Measurements from ENCODE around the gene CLSTN1.
"Not testable (repeated sequence)": the region's sequence is repeated elsewhere in the genome, so short reads cannot be mapped to it uniquely, and the experiment has no call there.

CLSTN1 gene

DNA sequence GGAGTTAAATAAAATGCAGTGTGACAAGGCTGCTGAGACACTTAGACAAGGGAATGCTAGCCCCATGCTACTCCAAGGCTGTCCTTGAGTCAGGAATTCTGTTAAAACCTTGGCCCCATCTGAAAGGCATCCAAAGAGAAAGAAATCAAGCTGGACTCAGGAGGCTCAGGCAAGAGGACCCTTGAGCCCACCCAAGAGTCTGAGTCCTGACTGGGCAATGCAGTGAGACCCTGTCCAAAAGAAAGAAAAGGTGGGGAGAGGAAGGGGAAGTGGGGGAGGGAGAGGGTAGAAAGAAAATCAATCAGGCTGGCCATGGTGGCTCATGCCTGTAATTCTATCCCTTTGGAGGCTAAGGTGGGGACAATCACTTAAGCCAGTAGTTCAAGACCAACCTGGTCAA is 26.7 kb downstream of the CLSTN1 start:
- no peak for DNase-seq (ENCODE audit: low read depth in 2 of 2)

DNA sequence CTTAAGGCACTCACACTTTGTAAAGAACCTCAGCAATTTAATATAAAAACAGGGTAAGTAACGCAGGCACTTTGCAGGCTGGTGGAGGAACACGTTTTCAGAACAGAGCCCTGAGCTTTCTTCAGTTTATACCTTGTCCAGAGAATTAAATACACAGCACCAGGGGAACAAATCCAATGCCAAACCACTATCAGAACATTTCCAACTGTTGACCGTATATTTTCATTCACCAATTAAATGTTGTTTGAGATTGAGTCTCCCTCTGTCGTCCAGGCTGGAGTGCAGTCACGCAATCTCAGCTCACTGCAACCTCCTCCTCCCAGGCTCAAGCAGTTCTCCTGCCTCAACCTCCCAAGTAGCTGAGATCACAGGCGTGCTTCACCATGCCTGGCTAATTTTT is 29.7 kb downstream of the CLSTN1 start:
- DNase-seq (ENCODE audit: low read depth in 2 of 2), result no peak

GRCh38 chr1:9793291-9793690 is 30.5 kb downstream of the CLSTN1 start:
- no peak for DNase-seq (ENCODE audit: low read depth in 2 of 2)

DNA sequence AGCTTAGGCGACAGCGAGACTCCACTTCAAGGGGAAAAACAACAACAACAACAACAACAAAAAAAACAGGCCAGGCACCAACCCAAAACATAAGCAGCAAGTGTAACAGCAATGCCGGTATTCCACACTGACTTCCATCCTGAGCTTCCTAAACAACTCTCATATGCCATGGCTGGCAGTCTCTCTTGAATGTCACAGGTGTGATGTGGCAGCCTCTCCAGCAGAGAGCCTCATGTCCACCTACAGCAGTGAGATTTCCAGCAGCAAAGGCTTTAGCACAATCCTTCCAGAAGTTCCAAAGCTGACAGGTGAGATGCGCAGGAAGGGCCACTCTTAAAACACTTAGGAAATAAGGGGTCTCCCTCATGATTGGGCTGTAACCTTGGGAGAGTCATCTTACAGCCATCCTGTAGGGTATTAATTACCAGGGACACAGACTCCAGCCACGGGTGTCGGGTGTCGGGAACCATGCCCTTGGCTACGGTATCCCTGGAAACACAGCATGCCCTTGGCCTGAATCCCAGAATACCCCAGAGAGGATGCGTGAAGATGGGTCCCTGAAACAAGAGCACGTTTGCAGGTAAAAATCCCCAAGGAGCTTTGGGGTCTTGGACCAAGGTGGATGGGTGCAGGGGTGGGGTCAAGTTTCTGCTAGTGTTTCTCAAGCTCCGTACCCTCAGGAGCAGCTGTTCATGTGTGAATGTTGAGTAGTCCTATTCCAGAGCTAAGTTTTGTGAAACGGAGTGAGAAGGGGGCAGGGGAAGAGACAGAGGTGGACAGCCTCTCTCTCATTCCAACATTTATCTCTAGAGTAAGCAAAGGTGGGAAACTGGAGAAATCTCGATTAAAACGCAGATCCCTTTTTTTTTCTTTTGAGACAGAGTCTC is 31.4 kb downstream of the CLSTN1 start:
- no peak for DNase-seq (ENCODE audit: low read depth in 2 of 2)

DNA sequence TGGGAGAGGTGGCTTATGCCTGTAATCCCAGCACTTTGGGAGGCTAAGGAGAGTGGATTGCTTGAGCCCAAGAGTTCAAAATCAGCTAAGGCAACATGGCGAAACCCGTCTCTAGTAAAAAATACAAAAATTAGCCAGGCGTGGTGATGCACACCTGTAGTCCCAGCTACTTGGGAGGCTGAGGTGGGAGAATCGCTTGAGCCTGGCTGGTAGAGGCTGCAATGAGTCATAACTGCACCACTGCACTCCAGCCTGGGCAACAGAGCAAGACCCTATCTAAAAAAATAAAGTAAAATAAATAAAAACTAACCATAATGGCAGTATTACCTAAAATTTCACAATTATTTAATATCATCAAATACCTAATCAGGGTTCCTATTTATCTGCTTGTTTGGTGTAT is 34.1 kb downstream of the CLSTN1 start:
- not testable (repeated sequence) for DNase-seq (ENCODE audit: low read depth in 2 of 2)

- DNase-seq (ENCODE audit: low read depth in 2 of 2), result peak; percentile 13 to 21
These were observed 36.1 kb downstream of the CLSTN1 start for GRCh38 chr1:9787702-9788101.

- DNase-seq (ENCODE audit: low read depth in 2 of 2), result no peak
These were observed 38.4 kb downstream of the CLSTN1 start for GRCh38 chr1:9785406-9785805.

- DNase-seq (ENCODE audit: low read depth in 2 of 2), result peak; percentile 22 to 30
These were observed 39.1 kb downstream of the CLSTN1 start for GRCh38 chr1:9784508-9785133.

DNA sequence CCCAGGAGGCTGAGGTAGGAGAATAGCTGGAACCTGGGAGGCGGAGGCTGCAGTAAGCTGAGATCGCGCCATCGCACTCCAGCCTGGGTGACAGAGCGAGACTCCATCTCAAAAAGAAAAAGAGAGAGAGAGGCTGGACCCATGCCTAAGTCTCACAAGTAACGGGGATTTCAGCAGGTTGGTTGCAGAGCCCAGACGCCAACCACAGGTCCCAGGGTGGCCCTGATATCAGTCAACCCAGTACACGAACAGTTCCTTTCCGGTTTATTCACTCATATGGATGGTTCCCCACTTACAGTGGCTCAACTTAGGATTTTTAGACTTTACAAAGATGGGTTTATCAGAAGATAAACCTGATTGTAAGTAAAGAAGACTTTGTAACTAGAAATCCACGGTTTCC is 40.9 kb downstream of the CLSTN1 start:
- no peak for DNase-seq (ENCODE audit: low read depth in 2 of 2)

DNA sequence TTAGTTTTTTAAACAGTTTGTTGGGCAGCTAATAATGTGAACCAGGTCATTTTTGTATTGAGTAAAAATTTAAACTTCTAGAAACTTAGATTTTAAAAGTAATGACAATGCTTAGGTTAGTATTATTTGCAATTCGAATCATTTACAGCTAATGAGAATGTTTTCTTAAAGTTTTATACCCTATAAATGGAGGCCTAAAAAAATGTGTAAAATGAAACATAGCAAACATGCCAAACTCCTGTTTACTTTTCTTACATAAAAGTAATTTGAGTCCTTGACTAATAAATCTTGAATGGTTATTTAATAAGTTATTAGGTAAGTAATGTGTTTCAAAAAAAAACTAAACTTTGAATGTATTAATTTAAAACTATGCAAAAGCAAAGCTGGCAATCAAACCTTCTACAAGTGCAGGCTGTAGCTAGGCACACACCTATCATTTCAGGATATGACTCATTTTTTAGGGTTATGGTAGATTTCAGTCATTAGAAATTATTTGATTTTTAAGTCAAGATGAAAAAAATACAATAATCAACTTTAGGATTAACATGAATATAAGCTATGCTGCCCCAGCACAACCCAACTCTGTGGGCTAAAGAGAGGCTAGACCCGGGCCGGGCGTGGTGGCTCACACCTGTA is 41.5 kb downstream of the CLSTN1 start:
- no peak for DNase-seq (ENCODE audit: low read depth in 2 of 2)

DNA sequence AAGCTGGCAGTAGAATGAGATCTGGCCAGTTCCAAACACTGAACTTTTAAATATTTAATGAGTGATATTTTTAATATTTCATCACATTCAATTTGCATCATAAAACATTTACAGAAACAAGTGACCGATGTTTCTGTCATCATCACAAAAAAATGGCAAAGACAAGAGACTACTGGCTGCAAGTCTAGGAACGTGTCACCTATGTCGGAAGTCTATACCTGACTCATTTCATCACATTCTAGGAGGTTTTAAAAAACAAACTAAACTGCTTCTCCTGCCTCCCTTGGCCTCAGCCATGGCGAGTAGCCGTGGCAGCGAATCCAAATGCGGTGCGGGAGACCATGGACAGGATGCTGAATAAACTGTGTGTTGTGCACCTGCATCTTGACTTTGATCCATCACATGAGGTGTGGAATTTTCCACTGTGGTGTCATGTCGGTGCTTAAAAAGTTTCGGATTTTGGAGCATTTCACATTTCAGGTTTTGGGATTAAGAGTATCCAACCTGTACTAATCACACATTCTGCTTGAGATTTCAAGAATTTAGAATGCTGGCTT is 43.1 kb downstream of the CLSTN1 start:
- no peak for DNase-seq (ENCODE audit: low read depth in 2 of 2)

DNA sequence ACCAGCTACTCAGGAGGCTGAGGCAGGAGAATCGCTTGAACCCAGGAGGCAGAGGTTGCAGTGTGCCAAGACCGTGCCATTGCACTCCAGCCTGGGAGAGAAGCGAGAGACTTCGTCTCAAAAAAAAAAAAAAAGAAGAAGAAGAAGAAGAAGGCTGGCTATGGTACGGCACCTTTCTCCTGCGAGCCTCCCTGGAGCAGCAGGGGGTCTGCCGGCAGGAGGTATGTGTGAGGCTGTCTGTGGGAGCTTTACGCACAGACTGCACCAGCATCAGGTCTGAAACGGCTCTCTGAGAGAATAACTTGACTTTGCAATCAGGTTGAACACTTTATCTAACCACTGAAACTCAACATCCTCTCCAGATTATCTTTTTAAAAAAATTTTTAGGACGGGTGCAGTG is 44.9 kb downstream of the CLSTN1 start:
- DNase-seq (ENCODE audit: low read depth in 2 of 2), result no peak

DNA sequence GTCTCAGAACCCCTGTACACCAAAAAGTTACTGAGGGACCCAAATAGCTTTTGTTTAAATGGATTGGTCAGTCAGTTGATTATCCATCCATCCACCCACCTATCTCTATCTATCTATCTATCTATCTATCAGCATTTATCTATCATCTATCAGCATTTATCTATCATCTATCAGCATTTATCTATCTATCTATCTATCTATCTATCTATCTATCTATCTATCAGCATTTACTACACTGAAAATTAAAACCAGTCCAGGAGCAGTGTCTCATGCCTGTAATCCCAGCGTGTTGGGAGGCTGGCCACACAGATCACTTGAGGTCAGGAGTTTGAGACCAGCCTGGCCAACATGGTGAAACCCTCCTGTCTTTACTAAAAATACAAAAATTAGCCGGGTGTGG is 47.1 kb downstream of the CLSTN1 start:
- no peak for DNase-seq (ENCODE audit: low read depth in 2 of 2)

- DNase-seq (ENCODE audit: low read depth in 2 of 2), result no peak
These were observed 48.8 kb downstream of the CLSTN1 start for GRCh38 chr1:9774712-9775679.

GRCh38 chr1:9770298-9770697 is 53.5 kb downstream of the CLSTN1 start:
- no peak for DNase-seq (ENCODE audit: low read depth in 2 of 2)

DNA sequence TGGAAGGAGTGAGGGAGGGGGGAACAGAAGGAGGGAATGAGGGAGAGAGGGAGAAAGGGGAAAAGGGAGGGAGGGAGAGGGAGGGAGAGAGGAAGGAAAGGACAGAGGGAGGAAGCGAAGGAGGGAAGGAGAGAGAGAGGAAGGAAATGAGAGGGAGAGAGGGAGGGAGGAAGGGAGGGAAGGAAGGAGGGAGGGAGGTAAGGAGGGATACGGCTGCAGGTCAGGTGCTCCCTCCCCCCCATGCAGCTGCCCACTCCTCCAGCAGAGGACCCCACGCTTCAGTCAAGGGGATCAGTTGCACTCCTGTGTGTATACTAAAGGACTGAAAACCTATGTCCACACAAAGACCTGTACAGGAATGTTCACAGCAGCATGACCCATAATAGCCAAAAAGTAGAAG is 54.8 kb downstream of the CLSTN1 start:
- no peak for DNase-seq (ENCODE audit: low read depth in 2 of 2)

- no peak for DNase-seq (ENCODE audit: low read depth in 2 of 2)
These were observed 55.6 kb downstream of the CLSTN1 start for GRCh38 chr1:9767964-9768668.

- no peak for DNase-seq (ENCODE audit: low read depth in 2 of 2)
These were observed 56.9 kb downstream of the CLSTN1 start for GRCh38 chr1:9766759-9767442.

DNA sequence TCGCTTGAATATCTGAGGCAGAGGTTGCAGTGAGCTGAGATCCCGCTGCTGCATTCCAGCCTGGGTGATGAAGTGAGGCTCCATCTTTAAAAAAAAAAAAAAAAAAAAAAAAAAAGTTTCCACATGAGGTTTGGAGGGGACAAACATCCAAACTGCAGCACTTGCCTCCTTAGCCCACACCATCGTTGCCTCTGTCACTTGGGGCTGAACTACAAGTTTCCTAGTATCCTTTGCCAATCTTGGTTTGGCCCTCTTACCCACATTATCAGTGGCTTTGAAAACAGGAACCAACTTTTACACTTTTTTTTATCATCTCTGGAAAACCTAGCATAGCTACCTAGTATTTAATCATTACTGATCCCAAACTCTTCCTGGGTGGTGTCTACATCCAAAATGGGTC is 59.2 kb downstream of the CLSTN1 start:
- no peak for DNase-seq (ENCODE audit: low read depth in 2 of 2)

- no peak for DNase-seq (ENCODE audit: low read depth in 2 of 2)
These were observed 59.9 kb downstream of the CLSTN1 start for GRCh38 chr1:9763914-9764313.
